HL-60/S4 treated with phorbol 12-myristate 13-acetate at 8.2 ng/mL for 4 days and 3 days (cell line): ENCODE results near the gene SHC3.

ENCODE experiments used
- in situ Hi-C: fragments of 300-500 bp; cut with MboI; formaldehyde crosslinking; loops from 2 replicates; pipeline ENCODE4 v1.15.0; 2022; ENCODE audit warnings: low sequenced_read_pairs

SHC3 gene

DNA sequence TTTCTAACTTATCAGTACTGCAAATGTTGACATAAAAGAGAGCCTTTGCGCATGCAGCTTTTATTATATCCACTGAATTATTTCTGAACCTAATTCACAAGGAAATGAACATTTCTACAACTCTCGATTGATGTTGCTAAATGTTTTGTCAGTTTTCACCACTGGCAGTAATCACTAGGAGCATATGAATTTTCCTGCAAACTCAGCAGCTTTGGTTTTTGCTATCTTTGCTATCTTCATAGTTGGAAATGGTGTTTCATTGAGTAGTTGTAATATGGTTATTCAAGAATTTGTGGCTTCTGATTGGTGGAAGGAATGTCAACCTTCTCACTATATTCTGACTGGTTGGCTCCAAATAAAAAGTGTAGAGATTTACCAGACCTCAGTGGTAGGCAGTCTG is 8.9 kb upstream of the SHC3 start:
- in situ Hi-C loops, result no loop called here

DNA sequence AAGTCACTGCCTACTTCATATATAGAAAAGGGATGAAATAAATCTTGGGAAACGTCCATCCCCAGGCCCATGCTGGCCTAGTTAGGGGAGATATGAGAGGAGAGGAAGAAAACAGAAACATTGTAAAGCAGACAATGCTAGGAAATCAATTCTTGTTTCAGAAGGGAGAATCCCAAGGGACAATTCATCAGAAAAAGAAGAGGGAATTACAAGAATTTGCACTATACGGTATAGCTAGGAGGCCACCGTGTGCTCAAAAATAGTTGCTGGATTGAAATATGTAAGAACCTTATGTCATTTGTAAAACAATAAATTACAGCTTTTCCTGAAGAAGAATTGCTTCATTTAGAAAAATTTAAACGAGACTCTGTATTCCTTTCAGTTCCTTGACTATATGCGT is 8.3 kb upstream of the SHC3 start:
- in situ Hi-C loops, result no loop called here

DNA sequence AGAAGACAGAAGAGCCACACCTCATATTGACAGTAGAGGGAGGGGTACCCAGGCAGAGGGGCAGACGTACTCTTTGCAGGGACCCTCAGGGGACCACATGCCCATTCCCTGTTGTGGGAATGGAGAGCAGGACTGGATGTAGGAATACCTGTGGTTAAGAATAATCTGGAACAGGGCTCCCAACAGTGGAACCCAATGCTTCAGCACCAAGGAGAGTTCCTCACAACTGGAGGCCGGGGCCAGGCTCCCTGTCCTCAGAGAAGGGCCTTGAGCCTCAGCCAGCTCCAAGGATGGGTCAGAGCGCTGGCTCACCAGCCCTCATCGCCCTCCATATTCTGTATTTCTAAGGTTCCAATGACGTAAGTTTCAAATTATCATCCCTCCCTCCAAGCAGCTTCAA is 7.4 kb upstream of the SHC3 start:
- in situ Hi-C loops, result no loop called here

DNA sequence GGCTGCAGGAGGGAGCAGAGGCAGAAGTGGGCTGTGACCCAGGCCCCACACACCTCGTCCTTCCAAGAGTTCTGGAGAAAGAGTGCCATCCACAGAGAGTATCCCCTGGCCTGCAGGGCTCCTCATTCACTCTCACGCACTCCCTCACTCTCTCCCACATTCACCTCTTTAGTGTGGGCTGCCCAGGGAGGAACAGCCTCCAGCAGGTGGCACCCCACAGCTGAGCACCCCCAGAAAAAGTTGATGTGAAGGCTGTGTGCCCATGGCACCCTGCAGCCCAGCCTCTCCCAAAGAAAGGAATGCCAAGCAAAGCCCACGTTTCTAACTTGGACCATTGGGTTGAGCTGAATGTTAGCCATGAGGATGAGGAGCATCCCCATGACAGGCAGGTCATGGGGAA is 4.5 kb upstream of the SHC3 start:
- in situ Hi-C loops, result no loop called here

DNA sequence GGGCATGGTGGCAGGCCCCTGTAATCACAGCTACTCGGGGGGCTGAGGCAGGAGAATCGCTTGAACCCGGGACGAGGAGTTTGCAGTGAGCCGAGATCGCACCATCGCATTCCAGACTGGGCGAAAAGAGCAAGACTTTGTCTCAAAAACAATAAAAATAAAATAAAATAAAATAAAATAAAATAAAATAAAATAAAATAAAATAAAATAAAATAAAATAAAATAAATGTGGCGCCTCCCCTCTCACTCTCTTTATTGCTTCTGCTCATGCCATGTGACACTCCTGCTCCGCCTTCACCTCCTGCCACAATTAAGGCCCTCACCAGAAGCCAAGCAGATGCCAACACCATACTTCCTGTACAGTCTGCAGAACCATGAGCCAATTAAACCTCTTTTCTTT is 3.8 kb upstream of the SHC3 start:
- in situ Hi-C loops, result no loop called here

DNA sequence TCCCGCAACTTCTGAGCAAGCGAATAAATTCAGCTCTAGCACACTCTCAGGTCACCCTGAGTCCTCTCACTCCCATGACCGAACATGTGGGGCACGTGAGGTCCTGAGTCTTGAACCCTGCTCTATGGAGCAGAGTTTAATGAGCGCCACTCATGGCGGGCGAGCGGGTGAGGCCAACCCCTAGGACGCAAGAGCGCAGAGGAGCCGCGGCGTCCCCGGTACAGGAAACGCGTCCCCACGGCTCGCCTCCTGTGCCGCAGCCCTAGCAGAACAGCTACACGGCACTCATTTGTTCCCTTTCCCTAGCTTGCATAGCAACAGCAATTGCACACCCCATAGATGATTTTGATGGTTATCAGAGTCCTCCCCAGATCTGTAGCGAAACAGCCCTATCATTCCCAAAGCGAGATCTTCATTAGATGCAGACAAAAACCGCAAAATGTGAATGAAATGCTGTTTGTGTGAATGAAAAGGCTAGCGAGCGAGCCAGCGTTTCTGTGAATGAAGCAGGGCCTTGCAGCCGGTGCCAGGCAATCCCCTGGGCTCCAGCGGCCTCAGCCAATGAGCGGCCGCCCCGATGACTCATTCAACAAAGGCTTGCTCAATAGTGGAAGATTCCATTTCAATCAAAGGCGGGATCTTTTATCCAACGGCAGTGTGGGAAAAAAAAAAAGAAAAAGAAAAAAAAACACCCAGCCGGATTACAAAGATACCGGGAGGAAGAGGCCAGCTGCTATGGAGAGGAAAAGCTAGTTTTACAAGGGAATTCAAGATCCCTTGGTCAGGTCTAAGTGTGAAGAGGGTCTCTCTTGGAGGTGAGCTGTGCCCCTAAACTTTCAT is 1.5 kb upstream of the SHC3 start:
- in situ Hi-C loops, result no loop called here

DNA sequence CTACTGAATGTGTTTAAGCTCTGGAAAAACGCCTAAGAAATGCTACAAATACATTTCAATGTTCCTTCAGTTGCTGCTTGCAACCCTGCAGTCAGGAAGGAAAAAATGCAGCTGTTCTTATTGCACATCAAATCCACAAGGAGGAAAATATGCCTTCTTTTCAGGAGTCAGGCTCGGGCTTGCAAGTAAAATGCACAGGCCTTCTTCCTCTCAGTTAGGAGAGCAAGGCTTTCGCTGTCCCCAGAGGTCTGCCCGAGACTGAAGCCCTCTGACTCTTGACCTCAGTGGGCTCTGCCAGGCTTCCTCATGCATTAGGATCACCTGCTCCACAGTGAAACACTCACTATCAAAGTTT is 899 bp upstream of the SHC3 start:
- in situ Hi-C loops, result no loop called here

DNA sequence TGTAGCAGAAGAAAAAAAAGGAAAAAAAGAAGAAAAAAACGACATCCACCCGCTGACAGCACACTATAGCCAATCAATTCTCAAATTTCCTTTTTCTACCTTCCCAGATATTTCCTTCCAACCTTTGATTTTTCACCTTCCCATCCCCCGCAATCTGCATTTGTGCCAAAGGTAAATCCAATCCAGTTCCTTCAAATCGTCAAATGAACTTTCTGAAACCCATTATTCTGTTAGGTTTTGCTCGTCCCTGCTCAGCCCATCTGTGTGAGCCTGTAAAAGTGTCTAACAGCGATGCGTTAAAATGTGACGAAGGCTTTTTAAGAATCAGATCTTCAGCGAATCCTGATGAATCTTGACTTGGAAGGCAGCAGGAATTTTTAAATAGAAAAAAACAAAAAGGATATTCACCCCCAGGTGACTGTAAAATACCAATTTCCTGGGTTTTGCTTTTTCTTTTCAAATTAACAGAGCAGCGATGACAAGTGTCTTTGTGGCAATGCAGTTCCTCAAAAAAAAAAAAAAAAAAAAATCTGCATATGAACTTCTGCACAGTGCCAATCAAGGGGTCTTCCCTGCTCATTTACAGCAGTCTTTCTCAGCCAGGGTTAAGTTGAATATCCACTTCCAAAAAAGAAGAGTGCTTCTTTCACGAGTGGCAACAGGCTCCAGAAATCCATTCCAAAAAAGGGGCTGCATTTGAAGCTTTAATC is 367 bp upstream of the SHC3 start:
- in situ Hi-C loops, result no loop called here

DNA sequence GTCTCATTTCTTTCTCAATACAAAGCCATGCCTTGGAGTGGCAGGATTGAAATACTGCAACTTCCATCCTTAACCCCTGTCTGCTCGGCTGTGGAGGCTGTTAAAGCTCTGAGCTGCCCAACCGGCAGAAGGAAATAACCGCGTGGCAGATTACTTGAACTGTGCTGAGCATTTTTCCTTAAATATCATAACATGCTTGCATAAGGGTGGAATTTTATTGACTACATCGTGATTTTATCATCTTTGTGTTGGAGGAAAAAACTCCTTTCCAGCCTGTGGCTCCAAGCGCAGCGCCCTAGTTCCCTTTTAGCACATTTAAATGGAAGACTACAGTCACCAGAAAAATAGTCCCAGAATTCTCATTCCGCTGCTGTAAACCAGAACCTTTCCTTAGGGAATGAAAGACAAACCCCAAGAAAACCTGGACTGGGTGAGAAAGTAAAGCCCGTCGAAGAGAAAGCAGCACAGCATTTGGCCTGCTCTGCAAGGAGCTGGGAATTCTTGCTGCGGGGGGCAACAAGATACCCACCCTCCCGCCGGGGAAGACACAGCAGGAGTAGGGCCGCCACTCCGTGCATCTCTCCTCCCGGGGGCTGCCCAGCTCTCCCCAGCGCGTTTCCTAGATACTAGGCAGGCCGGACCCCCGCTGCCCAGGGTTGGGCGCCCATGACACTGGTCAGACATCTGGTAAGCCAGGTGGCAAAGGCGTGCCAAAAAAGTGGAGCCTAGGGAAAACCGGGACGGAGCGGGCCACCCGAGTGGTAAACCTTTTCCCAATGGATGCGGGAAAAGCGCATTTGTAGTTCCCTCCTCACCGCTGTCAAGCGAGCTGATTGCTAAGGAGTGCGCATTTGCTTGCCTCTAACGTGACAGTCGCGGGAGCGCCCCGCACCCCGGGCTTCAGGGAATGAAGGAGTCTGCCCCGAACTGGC is 1.3 kb downstream of the SHC3 start:
- in situ Hi-C loops, result no loop called here

DNA sequence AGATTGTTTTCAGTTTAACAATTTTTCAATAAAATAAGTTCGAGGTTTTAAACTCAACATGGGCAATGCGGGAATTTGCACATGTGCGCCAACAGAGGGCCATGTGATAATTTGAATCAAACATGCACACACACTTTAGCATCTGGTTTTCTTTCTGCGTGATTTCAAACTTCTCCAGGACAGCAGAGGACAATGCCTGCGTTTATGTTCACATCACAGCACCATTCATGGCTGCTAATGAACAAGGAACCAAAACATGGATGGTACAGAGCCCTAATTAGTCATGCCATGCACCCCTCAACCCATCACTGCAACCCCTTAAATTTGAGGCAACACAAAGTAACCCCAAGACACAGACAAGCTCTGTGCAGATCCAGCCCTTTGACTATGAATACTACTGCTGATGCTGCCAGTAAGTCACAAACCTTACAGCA is 2.8 kb downstream of the SHC3 start:
- in situ Hi-C loops, result no loop called here

DNA sequence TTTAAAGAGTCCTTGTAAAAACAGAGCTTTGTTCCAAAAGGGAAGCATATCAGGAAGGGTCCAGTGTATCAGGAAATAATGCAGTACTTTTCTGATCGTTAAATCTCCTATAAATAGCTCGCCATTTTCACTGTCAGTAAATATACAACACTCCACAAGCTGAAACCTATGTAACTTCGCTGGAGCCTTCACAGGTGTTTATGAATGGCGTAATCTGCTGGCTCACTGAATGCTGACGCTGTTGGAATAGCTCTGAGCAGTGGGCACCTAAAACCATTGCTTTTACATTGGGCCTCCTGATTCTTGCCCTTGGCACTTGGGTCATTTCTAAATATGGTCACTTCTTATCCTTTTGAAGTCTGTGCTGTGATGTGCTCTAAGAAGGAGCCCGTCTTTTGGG is 4.3 kb downstream of the SHC3 start:
- in situ Hi-C loops, result no loop called here

DNA sequence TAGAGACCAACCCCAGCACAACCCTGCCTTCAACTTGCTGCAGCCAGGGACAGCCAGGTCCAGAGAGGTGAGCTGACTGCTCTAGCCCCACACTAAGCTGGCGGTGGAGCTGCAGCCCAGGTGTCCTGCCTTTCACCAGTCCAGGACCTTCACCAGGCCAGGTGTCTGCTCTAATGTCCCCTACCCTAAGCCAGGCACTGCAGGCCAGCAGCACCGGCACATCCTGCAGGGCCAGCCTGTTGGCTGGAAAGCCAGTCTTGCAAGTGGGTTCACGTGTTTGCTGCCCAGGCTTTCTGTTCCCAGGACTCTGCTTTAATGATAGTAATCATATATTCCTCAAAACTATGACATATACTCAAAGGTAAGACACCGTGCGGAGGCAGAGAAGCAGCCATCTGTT is 5.5 kb downstream of the SHC3 start:
- in situ Hi-C loops, result no loop called here

DNA sequence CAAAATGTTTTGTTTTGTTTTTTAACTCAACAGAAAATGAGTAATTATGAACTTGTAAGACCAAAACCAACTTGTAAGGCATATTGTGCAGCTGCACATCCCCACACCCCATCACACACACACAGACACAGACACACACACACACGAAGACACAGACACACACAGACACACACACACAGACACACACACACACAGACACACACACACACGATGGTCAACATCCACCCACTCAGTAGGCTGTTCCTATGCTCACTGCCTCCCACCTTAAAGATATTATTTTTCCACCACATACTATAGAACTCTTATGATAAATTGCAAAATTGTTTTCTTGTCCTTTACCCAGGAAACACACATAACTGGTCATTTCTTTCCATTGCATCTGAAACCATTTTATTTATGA is 6.2 kb downstream of the SHC3 start:
- in situ Hi-C loops, result no loop called here

DNA sequence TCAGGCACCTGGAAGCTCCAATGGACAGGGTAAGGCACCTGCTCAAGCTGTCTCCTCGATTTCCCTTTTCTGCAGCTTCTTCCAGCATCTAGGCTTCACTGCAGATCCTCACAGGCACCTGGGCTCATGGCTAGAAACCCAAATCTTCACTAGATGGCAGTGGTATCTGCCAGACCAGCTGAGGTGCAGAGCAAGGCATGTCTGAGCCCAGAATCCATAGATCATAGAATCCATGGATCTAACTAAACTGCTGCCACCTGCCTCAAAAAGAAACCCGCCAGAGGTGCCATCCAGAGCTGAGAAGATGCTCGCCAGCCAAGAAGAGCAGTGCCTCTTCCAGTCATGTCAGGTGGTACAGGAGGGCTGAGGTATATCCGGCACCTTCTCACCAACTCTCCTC is 6.9 kb downstream of the SHC3 start:
- in situ Hi-C loops, result no loop called here

DNA sequence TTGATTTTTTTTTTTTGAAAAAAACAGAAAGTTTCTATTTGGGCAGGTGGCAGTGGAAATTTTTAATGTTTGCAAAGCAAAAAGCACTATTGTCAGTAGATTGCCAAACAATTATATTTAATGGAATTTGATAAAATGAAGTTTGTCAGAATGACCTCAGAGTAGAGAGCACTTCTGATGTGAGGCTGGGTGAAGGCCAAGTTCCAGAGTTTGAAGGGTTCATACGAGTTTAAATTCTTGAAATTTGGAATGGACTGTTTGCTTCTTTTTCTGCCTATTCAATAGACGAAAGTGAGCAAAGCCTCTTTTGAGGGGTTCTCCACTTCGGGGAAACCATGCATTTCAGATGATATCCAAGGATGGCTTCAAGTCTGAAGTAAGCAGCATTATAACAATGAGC is 7.4 kb downstream of the SHC3 start:
- in situ Hi-C loops, result no loop called here

DNA sequence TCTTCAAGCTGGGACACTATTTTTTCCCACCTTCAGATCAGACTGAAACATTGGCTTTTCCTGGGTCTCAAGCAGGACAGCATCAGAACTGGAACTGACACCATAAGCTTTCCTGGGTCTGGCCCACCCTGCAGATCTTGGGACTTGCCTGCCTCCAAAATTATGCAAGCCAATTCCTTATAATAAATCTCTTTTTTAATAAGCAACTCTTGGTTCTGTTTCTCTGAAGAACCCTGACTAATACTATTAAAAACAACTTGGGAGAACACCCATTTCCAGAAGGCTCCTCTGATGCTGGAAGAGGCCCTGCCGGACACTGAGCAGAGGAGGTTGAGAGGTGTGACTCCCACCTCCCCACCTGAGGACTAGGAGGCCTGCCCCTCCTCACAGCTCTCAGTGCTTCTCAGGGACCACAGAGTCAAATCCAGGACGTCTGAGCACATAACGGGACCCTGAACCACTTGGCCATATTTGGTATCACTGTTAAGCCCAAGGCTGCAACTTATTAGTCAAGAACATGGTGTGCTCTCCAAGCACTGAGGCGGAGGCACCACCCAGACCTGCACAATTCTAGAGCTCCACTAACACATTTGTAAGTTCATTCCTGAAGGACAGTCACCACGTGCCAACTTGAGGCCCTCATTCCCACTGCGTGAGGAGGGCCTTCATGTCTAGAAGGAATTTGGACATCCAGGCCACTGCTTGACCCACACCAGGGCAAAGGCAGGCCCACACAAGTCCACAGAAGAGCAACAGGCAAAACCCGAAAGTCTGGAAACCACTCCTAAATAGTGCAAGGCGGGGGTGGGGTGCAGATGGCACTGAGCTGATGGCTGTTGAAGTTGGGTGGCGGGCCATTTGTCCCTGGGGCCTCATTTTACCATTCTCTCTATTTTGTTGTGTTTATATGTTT is 9.5 kb downstream of the SHC3 start:
- in situ Hi-C loops, result no loop called here

DNA sequence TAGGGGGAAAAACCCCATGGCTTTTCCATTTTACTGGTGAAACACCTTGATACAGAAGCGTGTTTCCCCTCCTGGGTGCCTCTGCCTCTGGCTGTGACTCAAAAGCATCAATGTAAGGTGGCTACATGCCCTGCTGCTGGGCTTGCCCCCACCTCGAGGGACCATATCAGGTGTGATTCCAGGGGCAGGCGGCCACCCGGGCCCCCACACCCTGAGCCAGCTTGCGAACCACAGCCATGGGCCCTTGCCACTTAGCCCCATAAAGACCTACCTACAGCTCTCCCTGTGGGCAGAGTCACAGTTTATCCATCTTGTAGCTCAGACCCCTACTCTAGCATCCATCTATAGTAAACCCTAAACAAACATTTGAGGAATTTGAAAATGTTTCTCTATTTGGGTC is 10.8 kb downstream of the SHC3 start:
- in situ Hi-C loops, result no loop called here

DNA sequence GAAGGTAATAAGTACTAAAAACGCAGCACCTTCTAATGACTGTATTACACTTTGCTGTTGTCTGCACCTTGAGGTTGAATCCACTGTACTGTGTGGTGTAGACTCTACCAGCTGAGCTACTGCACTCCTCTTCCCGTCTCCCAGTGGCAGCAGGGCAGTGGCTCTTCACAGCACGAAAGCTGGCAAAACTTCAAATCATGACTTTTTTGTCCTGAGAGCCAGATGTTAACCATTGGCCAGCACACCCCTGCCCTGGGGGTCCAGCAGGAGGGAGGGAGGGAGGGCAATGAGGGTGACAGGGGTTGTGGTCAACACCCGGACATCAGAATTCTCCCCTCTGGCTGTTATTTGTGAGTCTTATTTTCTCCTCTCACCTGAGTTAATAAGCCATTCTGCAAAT is 11.8 kb downstream of the SHC3 start:
- in situ Hi-C loops, result no loop called here

DNA sequence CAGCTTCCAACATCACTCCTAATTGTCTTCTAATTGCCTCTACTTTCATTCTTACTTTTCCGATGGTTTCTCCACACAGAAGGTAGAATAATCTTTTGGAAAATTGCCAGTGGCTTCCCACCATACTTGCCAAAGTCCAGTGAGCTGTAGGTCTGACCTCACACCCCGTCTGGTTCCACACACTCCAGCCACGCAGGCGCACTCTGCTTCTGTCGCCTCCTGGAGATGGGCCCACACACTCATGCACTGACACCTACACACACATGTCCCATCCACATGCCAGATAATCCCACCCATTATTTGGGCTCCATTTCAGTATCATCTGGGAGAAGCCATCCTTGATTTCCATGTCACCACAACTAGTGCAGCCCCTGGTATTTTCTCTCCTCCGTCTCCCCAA is 12.7 kb downstream of the SHC3 start:
- in situ Hi-C loops, result no loop called here

DNA sequence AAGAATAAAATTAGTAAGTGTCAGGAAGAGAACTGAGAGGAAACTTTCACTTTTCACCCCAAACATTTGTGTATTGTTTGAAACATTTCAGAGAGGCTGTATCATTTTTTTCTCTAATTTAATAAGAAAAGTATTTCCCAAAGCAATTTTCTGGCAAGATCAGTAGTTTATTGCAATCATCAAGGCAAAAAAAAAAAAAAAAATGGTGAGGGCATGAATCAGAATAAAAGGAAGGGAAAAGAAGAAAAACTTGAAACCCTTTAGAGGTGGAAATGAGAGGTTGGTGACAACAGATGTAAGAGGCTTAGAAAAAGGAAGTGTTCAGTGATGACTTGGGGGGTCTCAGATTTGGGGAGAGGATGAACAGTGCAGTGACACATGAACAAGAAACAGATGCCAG is 13.3 kb downstream of the SHC3 start:
- in situ Hi-C loops, result no loop called here

DNA sequence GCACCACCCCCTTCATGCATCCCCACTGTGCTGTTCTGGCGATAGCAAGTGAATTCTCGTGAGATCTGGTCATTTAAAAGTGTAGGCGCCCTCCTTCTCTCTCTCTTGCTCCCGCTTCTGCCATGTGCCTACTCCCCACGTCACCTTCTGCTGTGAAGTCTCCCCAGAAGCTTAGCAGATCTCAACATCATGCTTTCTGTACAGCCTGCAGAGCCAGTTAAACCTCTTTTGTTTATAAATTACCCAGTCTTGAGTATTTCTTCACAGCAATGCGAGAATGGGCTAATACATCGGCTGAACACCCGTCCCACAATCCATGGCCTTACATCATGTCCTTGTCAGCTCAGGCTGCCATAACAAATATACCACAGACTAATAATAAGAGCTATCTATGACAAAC is 17.4 kb downstream of the SHC3 start:
- in situ Hi-C loops, result no loop called here
